Mammary epithelial cell (primary cell): ENCODE results near the gene TBX18.

ENCODE experiments used
- CTCF ChIP-seq, 2 donors: IDR thresholded peaks in 1 of 2; conservative IDR thresholded peaks in 1 of 2; 2 replicates each; pipeline ENCODE4 v1.5.1; 2011 to 2012; ENCODE audit warnings: inconsistent platforms in 2 of 2, low read length in 2 of 2, mild to moderate bottlenecking in 2 of 2, control low read depth in 1 of 2, low read depth in 1 of 2; ENCODE audit not compliant: insufficient read depth in 1 of 2; ENCODE audit errors: extremely low read depth in 1 of 2
- EZH2 ChIP-seq: IDR thresholded peaks from 2 replicates; pipeline ENCODE4 v1.6.1; 2012; ENCODE audit warnings: low read length, inconsistent platforms, borderline replicate concordance

GRCh38 chr6:84665401-84665800, 99.0 kb downstream of the TBX18 start:
- TF ChIP-seq EZH2 (no peak), CTCF (conservative IDR thresholded peaks at IDR 0.05 in 1 of 2, IDR thresholded peaks at IDR 0.05 in 1 of 2; ENCODE audit: extremely low read depth in 1 of 2, insufficient read depth in 1 of 2, low read depth in 1 of 2, low read length in 2 of 2) (no peak)
